Effector CD8-positive, alpha-beta T cell (primary cell): ENCODE measurements around the gene ALDH1B1.
"Not testable (repeated sequence)": the region's sequence is repeated elsewhere in the genome, so short reads cannot be mapped to it uniquely, and the experiment has no call there.

Experiments used
- DNase-seq: peaks from one replicate; lab custom pipeline; 2025; lab: John Stamatoyannopoulos, UW

ALDH1B1 gene

GRCh38 chr9:38361473-38361850, 31.0 kb upstream of the ALDH1B1 start:
- DNase-seq = no peak

GRCh38 chr9:38362852-38363588, 29.5 kb upstream of the ALDH1B1 start:
- DNase-seq = no peak

GRCh38 chr9:38363589-38363925, 28.9 kb upstream of the ALDH1B1 start:
- DNase-seq = no peak

- no peak for DNase-seq
Measured at GRCh38 chr9:38367898-38368297, 24.6 kb upstream of the ALDH1B1 start.

- DNase-seq = no peak
Measured at GRCh38 chr9:38368731-38369130, 23.8 kb upstream of the ALDH1B1 start.

GRCh38 chr9:38370176-38370575, 22.3 kb upstream of the ALDH1B1 start:
- DNase-seq = no peak

GRCh38 chr9:38371495-38371894, 21.0 kb upstream of the ALDH1B1 start:
- no peak for DNase-seq

- DNase-seq = no peak
Measured at GRCh38 chr9:38372762-38373619, 19.5 kb upstream of the ALDH1B1 start.

- DNase-seq = no peak
Measured at GRCh38 chr9:38373679-38374078, 18.8 kb upstream of the ALDH1B1 start.

- DNase-seq = no peak
Measured at GRCh38 chr9:38374847-38375571, 17.5 kb upstream of the ALDH1B1 start.

GRCh38 chr9:38375572-38375963, 16.9 kb upstream of the ALDH1B1 start:
- DNase-seq = no peak

- DNase-seq = no peak
Measured at GRCh38 chr9:38376021-38376670, 16.4 kb upstream of the ALDH1B1 start.

- not testable (repeated sequence) for DNase-seq
Measured at GRCh38 chr9:38377336-38378083, 15.0 kb upstream of the ALDH1B1 start.

- DNase-seq = no peak
Measured at GRCh38 chr9:38380230-38380871, 12.2 kb upstream of the ALDH1B1 start.

- DNase-seq = no peak
Measured at GRCh38 chr9:38380872-38381534, 11.5 kb upstream of the ALDH1B1 start.

GRCh38 chr9:38382141-38382540, 10.4 kb upstream of the ALDH1B1 start:
- no peak for DNase-seq

GRCh38 chr9:38384990-38385848, 7.3 kb upstream of the ALDH1B1 start:
- DNase-seq = no peak

- no peak for DNase-seq
Measured at GRCh38 chr9:38385896-38386295, 6.6 kb upstream of the ALDH1B1 start.

- DNase-seq = no peak
Measured at GRCh38 chr9:38386319-38386895, 6.1 kb upstream of the ALDH1B1 start.
